GM11168 (cell line): ENCODE data around the gene PSMG4.

Source experiments
- in situ Hi-C: fragments of 300-500 bp; cut with MboI; formaldehyde crosslinking; loops from one replicate; pipeline ENCODE4 v1.12.0; 2022; ENCODE audit warnings: low sequenced_read_pairs; ENCODE audit not compliant: unreplicated experiment

The PSMG4 gene

DNA sequence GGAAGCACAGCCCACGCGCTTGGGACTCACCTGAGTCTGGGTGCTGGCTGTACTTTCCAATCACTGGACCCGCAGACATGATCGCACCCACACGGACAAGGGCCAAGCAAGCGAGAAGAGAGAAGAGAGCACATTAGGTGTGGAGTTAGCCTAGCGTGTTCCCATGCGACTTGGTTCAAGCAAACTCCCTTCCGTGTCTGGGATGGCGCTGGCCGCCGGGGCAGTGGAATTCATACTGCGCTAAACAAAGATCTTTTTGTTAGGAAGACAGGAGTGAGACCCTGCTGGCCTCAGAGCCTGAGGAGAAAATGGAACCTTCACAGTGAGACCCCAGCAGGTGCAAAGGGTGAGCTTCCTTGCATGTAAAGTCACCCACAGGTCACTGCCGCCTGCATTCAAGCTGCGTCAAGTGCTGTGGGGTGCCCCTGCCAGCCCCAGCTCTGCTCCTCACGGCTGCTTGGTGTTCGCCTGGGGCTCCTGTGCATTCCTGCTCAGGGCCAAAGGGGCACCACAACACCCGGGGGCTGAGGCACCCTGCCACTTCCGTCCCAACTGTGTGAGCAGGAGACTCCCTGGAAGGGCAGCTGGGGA is 26.4 kb downstream of the PSMG4 start:
- in situ Hi-C loops, result loop anchor here (25.0 kb wide), 2 partner anchors 177 to 877 kb away; partner anchors contain the start of gene SLC22A23

DNA sequence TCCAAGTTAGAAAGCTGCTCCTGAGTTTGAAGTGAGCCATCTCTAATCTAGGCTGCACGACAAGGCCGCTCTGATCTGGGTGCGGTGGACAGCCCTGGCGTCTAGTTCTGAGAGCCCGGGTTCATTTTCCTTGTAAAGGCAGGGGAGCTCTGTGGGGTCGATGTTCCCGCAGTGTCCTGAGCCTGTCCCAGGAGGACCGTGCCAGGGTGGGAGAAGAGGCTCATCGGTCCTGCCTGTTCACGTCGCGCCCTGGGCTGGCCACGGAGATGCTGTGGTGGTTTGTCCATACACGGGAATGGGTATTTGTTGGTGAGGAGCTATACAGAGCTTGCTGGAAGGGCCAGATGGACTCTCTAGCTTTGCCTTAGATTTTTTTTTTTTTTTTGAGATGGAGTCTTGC is 27.0 kb downstream of the PSMG4 start:
- in situ Hi-C loops, result loop anchor here (25.0 kb wide), 2 partner anchors 177 to 877 kb away; partner anchors contain the start of gene SLC22A23

DNA sequence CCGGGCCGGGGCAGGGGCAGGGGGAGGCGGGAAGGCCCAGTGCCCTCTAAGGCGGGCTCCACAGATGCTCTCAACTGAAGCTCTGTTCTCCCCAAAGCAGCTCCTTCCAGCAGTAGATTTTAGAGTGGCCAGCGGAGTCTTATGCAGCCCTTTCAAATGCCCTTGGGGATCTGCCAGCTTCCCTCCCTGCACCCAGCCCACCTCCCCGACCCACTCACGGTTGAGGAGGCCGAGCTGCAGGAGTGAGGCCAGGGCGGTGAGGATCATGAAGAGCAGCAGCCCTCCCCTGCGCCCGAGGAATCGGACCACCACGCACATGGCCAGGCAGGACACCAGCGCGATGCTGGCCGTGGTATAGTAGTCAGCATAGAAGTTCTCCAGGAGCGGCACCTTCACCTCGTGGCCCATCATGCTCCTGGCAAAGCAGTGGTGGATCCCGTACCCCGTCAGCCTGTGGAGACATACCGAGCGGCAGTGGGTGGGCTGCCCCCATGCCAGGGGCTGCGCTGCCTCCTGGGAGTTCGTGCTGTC is 28.0 kb downstream of the PSMG4 start:
- in situ Hi-C loops, result loop anchor here (25.0 kb wide), 2 partner anchors 176 to 876 kb away; partner anchors contain the start of gene SLC22A23

DNA sequence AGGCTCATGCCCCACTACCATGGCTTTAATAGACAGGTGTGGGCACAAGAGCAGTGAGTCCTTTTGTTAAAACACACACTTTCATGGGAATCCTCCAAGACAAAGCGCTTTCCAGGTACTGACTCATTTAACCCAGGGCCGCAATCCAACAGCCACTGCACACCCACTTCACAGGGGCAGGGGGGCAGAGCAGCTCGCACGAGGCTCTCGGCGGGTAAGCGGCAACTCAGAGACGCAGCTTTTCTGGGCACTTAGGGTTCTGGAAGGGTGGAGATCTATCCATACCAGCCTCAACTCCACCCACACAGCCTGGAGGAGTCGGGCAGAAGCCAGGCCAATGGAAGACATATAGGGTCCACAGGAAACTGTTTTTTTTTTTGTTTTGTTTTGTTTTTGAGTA is 28.6 kb downstream of the PSMG4 start:
- in situ Hi-C loops, result loop anchor here (25.0 kb wide), 2 partner anchors 175 to 875 kb away; partner anchors contain the start of gene SLC22A23

DNA sequence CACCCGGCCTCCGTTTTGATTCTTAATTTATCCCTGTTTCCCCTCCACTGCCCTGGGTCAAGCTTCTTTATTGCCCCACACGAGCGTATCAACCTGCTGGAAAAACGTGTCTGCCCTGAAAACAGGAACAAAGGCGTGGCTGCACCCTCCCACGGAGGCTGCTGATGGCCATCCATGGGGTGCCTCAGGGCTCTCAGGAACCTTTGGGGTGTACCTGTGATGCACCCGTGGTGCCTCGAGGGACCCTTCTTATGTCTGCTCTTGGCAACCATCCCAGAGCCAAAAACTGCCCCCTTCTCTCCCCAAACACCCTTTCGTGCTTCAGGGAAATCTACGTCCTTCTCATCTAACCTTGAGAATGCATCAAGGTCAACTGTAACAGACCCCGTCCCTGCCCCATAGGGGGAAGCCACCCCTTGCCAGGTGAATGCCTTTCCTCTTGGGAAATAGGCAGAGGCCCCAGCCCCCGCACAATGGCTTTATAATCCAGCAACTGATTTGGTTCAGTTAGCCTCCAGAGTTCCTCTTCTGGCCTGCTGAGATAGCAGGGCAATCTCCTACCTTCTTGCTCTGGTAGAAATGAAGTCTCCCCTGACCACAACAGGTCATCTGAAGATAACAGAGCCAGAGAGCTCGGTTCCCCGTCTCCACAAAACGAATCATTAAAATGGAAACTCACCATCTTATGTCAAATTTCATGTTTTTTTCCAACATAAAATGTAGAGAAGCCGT is 29.4 kb downstream of the PSMG4 start:
- in situ Hi-C loops, result loop anchor here (25.0 kb wide), 2 partner anchors 174 to 874 kb away; partner anchors contain the start of gene SLC22A23

DNA sequence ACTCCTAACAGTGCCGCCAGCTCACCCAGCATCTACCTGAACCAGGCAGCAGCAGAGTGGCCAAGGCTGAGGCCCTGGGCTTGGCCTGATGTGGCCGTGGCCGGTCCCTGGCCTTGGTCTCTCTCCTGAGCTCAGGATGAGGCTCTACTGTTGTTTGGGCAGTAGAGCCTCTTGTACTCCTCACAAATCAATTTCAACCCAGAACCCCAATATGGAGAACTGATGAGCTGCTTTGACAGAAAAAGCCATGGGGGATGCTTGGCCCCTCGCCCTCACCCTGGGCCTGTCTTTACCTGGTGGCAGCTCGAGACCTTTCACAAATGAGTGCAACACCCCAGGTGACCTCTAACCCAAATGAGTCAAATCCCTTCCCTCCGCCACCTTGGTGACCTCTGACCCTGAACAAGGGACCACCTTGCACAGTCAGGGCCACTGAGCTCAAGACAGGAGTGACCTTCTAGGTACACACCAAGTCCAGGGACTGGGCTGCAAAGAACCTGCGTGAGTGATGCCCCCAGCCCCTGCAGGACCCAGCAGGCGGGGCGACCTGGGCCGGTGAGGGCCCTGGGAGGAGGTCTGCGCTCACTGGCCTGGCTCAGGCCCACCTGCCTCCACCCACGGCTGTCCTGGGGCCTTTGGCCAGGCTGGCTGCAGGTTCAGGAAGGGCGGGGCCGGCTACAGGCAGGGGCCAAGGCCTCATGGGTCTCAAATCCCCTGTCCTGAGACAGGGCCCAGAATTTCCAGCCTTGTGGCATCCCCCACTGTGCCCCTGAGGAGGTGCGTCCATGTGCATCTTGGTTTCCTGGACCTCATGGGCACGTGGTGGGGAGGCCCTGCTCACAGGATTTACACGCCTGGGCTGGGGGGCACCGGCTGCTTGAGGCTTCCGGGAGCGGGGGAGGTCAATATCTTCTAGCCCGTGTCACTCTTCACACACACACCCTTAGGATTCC is 30.2 kb downstream of the PSMG4 start:
- in situ Hi-C loops, result loop anchor here (25.0 kb wide), 2 partner anchors 173 to 873 kb away; partner anchors contain the start of gene SLC22A23

DNA sequence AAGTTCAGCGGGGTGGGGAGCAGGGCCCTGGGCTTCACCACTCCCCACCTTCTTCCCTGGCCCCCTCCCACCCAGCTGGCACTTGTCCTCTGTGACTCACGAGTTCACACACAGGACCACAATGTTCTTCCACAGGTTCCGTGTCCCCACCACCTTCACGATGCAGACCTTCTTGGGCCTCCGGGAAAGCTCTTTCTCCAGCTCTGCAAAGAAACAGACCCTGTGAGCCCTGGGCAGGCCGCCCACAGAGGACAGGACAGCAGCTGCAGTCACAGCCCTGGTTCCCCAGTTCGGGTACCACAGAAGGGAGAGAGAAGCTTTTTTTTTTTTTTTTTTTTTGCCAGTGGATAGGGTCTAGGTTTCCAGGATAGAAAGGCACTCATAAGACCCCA is 30.9 kb downstream of the PSMG4 start:
- in situ Hi-C loops, result loop anchor here (25.0 kb wide), 2 partner anchors 173 to 873 kb away; partner anchors contain the start of gene SLC22A23

DNA sequence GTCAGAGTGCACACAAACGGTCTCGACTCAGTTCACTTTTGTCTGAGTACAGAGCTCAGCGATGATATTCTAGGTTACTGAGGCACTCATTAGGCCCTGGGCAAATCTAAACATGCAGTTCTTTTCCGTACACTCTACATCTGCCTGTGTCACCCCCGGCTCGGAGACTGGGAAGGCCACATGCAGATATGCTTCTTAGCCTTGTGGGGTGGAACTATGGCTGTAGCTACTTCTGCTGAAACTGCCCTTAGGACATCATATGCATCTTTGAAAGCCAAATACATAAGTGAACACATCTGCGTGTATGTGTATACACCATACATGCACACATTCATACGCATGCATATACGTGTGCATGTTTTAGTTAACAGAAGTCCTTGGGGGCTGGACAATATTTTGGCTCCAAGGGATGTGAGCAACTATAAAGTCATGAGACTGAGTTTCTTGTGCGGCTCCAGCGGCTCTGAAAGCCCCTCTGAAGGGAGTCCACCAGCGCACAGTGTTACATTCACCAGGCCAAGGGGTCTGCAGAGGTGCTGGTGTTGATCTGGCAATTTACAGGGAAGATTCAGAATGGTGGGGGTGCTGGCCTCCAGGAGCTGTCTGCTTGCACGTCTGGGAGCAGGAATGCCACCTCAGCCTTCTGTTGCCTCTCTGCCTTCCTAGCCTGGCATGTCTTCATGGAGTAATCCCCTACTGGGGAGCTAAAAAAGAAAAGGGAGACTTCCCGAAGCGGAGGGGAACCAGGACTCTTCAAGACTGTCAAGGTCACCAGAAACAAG is 31.6 kb downstream of the PSMG4 start:
- in situ Hi-C loops, result loop anchor here (25.0 kb wide), 2 partner anchors 172 to 872 kb away; partner anchors contain the start of gene SLC22A23

DNA sequence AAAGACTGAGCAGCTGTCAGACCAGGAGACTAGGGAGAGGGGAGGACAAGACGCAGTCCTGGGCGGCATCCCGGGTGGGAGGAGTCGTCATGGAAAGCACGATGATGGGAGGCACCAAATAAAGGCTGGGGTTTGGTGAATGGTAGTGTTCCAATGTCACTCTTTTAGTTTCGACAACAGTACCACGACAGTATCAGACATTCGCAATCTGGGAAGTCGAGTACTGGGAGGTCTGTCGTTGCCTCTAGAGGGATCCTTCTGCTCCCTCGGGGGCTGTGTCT is 32.1 kb downstream of the PSMG4 start:
- in situ Hi-C loops, result loop anchor here (25.0 kb wide), 2 partner anchors 171 to 871 kb away; partner anchors contain the start of gene SLC22A23

DNA sequence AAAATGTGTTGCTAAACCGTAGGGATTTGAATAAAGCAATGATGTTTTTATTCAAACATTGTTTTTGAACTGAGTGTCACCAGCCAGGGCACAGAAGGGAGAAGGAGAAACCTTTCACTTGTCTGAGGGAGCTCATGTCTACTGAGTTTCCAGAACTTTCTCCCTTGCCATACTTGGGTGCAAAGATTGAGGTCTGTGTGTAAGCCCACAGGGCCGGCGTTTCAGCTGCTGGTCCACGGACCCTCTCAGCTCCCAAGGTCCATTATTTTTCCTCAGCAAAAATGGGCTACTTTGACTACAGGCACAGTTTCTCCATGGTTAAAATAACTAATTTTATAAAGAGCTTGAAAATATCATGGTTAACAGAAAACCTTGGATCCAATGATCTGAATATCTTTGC is 32.6 kb downstream of the PSMG4 start:
- in situ Hi-C loops, result loop anchor here (25.0 kb wide), 2 partner anchors 171 to 871 kb away; partner anchors contain the start of gene SLC22A23

DNA sequence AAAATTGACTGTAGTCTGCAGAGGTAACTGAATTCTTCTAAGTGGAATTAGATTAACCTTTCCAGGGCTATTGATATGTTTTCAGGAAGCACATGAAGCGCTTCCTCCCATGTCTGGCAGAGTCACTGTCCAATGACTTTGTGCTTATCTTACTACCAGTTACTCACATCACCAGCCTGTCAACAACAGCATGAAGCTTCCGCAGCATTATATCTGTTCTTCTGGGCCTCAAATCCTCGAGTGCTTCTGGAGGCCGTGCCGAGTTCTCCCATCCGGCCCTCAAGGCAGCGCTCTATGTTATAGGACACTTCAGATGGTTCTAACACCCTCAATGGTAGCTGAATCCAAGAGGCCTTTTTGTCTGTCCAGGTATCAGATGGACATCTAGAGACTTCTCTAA is 33.2 kb downstream of the PSMG4 start:
- in situ Hi-C loops, result loop anchor here (25.0 kb wide), 2 partner anchors 170 to 870 kb away; partner anchors contain the start of gene SLC22A23

DNA sequence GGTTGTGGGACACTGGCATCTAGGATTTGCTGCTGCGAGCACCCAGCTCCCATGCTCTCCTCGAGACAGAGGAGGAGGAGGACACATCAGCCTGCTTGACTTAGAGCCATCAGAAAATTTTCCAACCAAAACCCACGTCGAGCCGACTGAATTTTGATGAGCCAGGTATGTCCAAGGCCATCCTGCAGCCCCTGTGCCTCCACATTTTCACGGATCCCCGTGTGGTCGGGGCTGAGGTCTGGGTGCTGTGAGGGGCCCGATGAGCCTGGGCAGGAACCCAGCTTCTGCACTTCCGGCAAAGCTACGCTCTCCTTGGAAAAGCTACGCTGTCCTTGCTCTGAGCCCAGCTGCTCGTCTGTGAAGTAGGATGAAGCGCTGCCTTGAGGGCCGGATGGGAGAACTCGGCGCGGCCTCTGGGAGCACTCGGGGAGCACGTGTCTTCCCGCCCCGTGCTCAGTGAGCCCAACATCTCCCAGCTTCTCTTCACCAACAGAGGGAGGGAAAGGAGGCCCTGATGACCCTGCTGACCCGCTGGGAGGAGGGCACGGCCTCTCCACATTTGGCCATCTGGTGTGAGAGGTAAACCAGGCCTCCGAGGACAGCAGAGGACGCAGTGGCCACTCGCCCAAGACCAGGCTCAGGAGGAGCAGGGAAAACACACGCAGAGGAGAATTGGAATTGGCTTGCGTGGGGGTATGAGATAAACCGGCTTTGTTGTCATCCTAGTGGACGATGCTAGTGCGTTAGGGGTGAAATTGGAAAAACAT is 33.9 kb downstream of the PSMG4 start:
- in situ Hi-C loops, result loop anchor here (25.0 kb wide), 2 partner anchors 170 to 870 kb away; partner anchors contain the start of gene SLC22A23

DNA sequence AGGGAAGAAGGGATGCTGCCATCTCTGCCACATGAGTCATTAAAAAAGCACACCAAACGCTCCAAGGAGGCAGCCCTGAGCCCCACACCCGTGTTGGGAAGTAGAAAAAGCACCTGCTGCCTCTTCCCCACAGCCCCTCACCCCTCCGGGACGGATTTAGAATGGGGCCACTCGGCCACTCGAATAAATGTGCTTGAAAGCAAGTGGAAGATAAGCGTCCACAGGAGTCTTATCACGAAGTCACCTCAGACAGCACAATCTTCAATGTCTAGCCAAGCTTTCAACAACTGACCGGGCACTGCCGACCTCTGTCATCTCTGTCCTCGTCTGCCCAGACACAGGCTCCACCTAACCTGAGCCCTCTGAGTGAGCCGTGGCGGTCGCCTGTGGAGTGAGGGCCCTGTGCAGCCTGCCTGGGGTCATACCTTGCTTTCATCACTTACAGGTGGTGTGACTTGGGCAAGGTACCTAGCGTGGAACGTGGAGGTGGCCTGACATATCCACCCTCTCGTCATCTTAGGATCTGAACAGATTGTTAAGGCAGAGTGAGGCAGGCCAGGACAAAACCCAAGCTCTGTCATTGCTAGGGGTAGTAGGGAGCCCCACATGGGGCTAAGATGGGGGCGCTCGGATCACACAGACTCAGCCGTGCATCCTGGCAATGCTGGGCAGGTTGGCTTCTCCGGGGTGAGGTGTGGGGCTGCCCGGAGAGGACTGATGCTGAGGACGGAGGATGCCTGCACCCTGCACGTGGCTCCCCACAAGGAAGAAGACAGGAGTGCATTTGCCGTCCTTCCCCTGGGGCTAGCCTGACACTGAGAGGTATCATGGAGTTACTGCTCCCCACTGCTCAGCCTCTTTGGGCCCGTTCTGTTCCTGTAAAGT is 34.8 kb downstream of the PSMG4 start:
- in situ Hi-C loops, result loop anchor here (25.0 kb wide), 2 partner anchors 169 to 869 kb away; partner anchors contain the start of gene SLC22A23

DNA sequence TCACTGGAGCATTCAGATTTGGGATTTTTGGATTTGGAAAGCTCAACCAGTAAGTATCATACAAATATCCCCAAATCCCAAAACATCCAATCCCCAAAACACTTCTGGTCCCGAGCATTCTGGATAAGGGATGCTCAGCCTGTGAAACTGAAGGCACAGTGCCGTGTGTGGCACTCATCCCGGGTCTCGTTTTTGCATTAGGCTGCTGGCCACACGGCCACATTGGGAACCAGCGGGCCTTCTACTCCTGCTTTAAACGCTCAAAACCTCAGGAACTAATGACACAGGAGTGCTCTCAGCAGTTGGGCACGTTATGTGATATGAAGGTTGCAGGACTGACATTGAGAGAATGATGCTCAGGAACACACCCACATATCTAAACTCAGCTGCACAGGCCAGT is 35.6 kb downstream of the PSMG4 start:
- in situ Hi-C loops, result loop anchor here (25.0 kb wide), 2 partner anchors 168 to 868 kb away; partner anchors contain the start of gene SLC22A23

DNA sequence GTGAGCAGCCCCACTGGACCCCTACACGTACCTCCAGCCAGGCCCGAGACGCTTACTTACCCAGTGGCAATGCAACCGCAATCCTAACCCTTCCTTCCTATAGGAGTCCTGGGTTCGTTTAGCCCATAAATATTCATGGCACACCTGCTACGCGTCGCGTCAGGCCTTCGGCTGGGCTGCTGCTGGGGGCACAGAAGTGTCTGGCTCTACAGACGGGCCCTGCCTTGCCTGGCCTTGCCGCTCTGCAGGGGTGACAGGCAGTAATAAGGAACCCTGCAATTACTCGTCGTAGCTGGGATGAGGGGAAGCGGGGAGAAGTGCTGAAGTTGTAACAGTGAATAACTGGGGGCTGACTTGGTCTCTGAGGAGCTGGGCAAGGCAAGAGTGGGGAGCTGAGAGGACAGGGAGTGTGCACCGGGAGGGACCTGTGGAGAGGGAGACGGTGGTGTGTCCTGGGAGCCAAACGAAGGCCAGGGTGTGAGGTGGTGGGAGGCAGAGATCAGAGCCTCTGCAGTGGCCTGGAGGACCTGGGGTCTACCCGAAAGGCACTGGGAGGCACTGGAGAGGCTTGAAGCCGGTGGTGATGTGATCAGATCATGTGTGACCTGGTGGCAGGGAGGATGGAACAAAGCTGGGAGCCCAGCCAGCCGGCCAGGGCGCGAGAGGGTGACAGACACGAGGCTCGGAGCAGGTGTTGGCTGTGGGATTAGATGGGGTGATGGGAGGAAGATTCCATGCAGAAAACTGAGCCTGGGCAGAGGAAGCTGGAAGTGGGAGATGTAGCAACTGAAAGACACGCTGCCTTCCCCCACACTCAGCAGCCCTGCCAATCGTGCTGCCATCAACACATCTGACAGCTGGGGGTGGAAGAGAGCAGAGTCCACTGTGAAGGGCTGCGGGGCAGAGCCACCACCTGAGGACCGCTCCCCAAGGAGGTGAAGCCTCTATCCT is 36.4 kb downstream of the PSMG4 start:
- in situ Hi-C loops, result loop anchor here (25.0 kb wide), 2 partner anchors 167 to 867 kb away; partner anchors contain the start of gene SLC22A23

DNA sequence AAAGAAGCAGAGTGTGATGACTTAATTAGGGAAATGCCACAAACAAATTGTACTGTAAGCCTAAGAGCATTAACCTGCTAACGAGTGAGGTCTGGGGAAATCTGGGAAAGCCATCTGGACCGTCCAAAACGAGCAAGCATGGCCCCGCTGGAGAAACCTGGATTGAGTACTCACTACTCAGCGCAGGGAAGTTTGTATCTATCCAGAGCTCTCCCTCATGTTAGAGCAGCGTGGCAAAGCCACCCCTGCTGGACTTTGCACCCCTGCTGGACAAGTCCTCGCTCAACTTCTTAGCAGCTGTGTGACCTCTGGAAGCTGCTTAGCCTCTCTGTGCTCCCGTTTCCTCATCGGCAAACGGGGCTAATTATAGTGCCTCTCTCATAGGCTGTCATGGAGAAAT is 37.3 kb downstream of the PSMG4 start:
- in situ Hi-C loops, result loop anchor here (25.0 kb wide), 2 partner anchors 166 to 866 kb away; partner anchors contain the start of gene SLC22A23
